LHCN-M2 (cell line): ENCODE data around the gene NCAN. TPM values are rescaled to one million over a fixed set of nuclear protein-coding genes. Genes with fewer than 3 reads are reported as not detected.
A peak's percentile ranks its signal among the peaks of the same experiment; 100 is the strongest.

Experiments
- DNase-seq: peaks from one replicate; pipeline ENCODE4 v3.0.0-alpha.2; 2012; ENCODE audit warnings: low read depth
- total RNA-seq: library from RNA; depleted of rRNA; stranded (reverse); fragments of >200 nt; gene quantifications from 2 replicates; pipeline ENCODE4 v1.2.3, GENCODE V29; 2014

Gene NCAN
- total RNA-seq, 1 experiment from 2014 or later: not detected

DNA sequence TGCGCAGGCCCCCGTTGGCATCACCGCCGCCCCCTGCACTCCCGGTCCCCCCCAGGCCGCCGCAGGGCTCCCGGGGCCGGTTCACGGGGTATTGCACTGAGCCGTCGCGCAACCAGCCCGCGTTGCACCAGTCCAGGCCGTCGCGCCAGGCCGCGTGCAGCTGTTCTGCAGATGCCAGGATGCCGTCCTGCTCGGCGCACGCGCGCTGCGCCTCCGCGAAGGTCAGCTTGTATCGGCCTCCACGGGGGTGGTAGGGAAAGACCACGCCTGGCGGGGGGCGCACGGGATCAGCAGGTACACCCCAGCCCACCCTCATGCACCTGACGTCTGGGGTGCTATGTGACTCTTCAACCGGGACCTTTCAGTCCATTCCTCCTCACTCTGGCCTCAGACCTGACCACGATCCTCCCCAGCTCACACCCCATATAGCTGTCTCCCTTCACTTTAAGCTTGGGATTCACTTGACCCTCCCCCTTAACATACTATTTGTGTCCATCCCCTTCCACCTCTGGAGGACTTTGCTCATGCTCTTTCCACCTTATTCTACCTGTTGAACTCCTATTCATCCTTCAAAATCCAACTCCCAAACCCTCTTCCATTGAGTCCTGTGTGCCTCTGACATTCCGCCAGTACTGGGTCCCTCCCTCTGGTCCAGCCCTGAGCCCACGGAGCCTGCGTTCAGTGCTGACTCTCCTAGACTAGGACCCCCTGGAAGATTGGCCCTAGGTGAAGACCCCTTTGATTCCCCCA lies 47.0 kb downstream of the NCAN start:
- no peak for DNase-seq

- DNase-seq: no peak
Observed at GRCh38 chr19:19259741-19260140, 48.0 kb downstream of the NCAN start.

GRCh38 chr19:19260417-19261214 lies 48.9 kb downstream of the NCAN start:
- DNase-seq: no peak

DNA sequence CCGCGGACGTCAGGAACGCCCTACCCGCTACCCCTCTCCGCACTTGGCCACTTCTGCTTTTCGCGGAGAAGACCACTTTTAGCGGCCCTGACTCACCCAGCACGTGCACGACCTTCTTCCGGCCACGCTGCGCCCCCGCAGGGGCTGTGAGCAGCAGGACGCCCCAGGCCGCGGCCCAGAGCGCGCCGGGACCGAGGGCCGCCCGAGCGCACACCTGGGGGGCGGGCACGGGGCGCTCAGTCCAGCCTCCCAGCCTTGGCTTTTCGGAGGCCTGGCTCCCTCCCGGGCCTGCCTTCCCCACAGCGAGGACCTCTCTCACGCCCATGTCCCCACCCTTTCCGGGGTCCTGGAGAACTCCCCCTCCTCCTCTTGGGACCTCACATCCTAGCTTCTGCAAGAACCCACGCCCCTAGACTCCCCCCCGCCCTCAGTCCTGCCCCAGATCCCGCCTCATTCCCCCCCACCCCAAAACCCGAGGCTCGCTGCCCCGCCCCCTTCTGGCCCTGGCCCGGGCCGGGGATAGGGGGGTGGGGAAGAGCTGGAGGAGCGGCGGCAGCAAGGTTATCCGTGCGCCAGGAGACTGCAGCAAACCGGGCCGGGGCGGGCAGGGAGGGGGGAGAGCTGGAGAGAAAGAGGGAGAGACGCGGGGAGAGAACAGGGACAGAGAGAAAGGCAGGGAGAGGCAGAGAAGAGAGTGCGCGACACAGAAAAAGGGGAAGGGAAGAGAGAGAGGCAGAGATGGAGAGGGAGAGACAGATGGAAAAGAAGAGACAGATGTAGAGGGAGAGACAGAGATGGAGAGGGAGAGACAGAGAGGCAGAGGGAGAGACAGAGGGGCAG lies 49.8 kb downstream of the NCAN start:
- DNase-seq: no peak

- no peak for DNase-seq
Observed at GRCh38 chr19:19262190-19263057, 50.7 kb downstream of the NCAN start.

DNA sequence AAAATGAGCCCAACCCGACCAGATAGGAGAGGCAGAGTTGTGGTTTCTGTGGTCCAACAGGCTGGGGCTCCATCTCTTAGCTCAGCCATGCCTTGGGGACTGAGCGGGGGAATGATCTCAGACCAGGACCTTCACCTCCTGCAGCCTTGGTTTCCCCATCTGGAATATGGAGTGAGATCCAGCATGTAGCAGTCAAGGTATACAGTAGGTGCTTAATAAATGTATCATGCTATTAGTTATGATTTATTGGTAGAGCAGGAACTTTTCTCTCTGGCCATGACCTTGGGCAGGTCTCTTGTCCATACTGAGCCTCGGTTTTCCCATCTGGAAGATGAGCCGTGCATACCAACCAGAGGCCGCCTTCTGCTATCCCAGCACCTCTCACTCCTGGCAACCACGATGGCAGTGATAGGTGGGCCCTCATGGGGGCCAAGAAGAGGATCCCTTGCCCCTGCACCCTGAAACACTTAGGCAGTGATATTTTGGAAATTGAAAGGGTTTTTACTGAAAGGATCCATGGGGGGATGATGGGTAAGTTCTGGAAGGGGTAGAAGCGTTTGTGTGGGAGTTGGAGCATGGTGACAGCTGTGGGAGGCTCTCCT lies 52.2 kb downstream of the NCAN start:
- DNase-seq: no peak

DNA sequence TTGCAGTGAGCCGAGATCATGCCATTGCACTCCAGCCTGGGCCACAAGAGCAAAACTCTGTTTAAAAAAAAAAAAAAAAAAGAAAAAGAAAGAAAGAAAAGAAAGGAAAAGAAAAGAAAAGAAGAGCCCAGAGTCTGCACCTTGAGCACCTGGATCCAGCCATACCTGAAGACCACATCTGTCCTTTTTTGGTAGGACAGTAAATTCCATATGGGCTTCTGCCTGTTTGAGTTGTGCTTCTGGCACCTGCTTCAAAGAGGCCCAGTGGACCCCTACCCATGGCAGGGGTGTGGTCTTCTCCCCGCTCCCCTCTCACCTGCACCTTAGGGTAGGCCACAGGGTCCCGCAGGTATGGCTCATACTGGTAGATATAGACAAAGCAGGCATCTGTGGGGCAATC lies 55.5 kb downstream of the NCAN start:
- DNase-seq: no peak

DNA sequence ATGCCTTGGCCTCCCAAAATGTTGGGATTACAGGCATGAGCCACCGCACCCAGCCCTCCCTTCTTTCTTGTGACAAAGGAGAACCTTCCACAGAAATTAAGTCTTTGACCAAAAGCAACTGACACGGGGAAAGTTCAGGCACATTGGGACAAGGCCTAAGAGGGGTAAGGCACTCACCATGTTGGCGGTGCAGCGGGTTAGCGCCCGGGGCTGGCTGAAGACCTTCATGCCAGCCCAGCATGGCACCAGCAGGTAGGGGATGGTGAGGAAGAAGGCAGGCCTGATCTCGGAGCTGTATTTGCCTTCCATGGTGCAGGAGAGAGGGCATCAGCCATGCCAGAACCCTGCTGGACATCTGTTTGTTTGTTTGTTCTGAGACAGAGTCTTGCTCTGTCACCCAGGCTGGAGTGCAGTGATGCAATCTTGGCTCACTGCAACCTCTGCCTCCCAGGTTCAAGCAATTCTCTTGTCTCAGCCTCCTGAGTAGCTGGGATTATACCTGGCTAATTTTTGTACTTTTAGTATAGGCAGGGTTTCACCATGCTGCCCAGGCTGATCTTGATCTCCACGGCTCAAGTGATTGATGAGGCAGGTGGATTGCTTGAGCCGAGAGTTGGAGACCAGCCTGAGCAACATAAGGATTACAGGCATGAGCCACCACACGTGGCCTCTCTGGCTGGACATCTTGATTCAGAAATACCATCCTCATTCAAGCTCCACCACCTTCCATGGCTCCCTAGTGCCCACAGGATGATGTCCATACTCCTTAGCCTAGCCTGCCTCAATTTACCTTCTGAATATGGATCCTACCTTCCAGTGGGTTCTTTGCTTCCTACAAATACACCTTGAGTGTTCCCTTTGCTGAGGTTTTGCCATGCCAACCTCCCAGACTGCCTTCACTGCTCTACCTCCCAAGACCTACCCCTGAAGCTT lies 57.0 kb downstream of the NCAN start:
- DNase-seq: no peak

GRCh38 chr19:19269952-19270694 lies 58.4 kb downstream of the NCAN start:
- no peak for DNase-seq

DNA sequence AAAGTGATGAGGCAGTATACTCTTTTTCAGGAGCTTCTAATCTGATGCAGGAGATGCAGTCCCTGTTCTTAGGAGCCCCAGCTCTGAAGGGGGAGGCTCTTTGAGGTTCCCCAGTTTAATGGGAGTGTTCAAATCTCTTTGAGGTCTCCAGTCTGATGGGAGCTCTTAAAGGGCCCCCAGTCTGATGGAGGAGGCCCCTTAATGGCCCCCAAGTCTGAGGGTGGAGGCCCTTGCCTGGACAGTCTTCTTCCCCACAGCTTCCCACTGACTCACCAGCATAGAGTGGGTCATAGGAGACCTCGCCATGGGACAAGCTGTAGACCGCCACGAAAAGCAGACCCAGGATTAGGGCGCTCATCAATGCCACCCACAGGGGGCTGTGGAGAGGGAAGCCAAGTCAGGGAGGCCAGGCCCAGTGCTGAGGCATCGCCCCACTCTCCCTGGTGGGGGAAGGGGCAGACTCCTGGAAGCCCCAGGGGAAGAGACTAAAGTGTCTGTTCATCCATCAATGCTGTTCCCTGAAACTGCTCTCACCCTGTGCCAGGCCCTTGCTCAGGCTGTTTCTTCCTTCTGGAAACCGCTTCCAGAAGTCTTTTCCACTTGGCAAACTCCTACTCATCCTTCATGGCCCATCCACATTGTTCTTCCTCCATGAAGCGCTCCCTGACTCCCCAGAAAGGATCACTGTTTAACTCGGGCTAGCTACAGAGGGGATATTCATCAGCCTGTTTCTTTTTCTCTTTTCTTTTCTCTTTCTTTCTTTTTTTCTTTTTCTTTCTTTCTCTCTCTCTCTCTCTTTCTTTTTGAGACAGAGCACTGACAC lies 59.2 kb downstream of the NCAN start:
- DNase-seq: no peak

GRCh38 chr19:19271828-19272599 lies 60.3 kb downstream of the NCAN start:
- no peak for DNase-seq

DNA sequence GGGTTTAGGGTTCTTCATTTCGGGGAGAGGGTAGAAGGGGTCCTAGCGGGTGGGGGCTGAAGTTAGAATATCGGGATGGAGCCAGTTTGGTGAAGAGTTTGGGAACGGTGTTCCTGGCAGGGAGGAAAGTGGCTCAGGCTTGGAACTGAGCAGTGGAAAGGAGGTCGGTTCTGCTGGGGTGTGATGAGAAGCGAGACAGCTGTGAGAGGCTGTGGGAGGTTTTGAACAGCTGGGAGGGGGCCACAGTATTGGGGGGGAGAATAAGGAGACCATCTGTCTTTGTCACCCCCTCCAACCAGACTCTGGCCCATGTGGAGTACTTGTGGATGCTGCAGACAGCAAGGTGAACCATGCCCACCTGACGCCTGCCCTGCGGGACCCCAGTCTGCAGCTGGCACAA lies 62.4 kb downstream of the NCAN start:
- DNase-seq: no peak

DNA sequence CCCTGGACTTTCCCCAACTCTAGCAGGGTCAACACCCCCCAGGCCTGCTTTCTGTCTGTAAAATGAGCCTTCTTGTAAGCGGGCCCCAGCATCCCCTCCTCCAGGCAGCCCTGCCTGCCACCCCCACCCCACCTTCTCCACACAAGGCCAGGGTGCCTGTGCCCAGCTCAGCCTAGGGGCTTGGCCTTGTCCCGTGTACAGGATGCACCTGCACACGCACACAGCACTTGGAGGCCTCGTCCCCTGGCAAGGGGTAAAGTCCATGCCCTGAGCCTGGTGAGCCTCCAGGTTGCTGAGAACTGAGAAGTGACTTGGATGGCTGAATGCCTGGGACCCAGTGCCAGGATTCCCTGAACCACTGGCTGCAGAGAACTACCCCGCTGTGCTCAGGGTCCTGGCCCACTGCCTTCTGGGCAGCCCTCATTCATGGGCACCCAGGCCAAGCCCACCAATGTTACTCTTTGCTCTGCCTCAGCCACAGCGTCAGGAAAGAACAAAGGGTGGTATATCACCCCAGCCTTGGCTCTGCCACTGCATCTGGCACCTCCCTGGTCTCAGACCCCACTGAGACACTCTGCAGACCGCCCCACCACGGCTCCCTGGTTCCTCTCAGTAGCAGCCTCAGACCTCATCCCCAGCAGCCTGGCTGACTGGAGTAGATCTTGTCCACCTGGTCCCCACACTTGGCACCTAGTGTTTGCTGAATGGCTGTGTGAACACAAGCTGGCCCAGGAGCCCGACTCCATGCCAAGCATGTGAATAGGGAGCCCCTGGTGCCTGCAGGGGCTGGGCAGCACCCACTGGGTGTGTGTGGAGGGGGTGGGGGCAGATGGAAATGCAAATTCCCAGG lies 63.2 kb downstream of the NCAN start:
- DNase-seq: no peak

GRCh38 chr19:19276386-19276785 lies 64.6 kb downstream of the NCAN start:
- peak; percentile 75 for DNase-seq

- no peak for DNase-seq
Observed at GRCh38 chr19:19276851-19277250, 65.1 kb downstream of the NCAN start.

DNA sequence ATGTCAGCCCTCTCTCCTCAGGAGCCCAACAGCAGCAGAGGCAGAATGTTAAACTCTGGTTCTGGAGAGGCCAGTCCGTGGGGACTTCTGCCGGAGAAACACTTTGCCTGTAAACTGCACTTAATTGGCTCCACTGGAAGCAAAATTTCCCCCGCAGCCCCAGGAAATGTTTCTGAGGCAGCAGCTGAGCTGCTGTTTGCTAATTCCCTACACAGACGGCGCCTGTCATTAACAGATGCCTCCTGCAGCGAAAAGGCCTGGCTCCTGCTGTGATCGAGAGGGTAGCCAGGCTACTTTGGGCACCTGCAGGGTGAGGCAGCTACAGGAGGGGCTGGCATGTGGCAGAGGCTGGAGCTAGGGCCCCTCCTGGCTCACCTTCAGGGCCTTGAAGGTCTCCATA lies 66.6 kb downstream of the NCAN start:
- no peak for DNase-seq
